Measurements from ENCODE around the gene PODXL2. TPM values are rescaled to one million over a fixed set of nuclear protein-coding genes. Genes with fewer than 3 reads are reported as not detected.
"Not testable (repeated sequence)": the region's sequence is repeated elsewhere in the genome, so short reads cannot be mapped to it uniquely, and the experiment has no call there.

The PODXL2 gene
- total RNA-seq, 1 donor from 2014 or later: 5.7 TPM

DNA sequence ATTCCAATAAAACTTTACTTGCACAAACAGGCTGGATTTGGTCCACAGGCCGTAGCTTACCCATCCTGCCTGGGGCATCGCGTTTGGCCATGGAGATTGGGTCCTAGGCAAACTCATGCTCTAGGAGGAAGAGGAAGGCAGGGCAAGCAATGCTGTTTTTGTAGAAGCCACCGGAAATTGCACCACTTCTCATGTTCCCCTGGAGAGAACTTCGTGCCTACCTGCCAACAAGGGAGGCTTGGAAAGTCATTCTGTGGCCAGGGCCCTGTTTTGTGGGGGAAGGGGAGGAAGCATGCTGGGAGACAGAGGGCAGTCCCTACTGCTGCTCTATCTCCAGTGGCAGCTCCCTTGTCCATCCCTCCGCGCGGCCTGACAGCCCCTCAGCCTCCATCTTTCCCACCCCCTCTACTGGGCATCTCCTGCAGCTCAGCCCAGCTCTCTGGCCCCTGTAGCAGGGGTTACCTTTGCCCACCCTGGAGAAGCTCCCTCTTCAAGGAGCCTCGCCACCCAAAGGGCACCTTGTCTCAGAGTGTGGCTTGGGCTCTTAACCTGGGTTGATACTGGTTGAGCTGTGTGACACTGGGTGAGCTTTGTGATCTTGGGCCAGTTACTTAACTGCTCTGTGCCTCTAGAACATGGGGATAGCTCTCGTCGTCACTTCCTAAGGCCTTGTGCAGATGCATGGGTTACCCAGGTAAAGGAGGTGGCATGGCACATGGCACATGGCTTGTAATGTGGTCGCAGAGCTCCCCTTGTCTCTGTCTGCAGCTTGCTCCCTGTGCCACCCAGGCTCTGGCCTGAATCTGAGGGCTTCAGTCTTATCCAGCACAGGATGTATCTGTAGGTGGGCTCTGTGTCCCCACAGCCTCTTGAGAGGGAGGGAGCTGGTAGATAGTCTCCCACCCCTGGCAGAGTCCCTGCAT, 49.9 kb downstream of the PODXL2 start:
- Mint-ChIP-seq H3K36me3 (ENCODE audit: unreplicated experiment) (peaks cover 22% of the 10 kb centered on the region), H3K27ac (ENCODE audit: unreplicated experiment) (no peak overlapping the region), H3K9me3 (ENCODE audit: unreplicated experiment) (no peaks in the 10 kb centered on the region), H3K27me3 (ENCODE audit: unreplicated experiment) (no peaks in the 10 kb centered on the region), H3K4me3 (ENCODE audit: unreplicated experiment) (no peak overlapping the region), H3K4me1 (ENCODE audit: unreplicated experiment) (peaks cover 32% of the 10 kb centered on the region)
- TF ChIP-seq, protein P1, sequence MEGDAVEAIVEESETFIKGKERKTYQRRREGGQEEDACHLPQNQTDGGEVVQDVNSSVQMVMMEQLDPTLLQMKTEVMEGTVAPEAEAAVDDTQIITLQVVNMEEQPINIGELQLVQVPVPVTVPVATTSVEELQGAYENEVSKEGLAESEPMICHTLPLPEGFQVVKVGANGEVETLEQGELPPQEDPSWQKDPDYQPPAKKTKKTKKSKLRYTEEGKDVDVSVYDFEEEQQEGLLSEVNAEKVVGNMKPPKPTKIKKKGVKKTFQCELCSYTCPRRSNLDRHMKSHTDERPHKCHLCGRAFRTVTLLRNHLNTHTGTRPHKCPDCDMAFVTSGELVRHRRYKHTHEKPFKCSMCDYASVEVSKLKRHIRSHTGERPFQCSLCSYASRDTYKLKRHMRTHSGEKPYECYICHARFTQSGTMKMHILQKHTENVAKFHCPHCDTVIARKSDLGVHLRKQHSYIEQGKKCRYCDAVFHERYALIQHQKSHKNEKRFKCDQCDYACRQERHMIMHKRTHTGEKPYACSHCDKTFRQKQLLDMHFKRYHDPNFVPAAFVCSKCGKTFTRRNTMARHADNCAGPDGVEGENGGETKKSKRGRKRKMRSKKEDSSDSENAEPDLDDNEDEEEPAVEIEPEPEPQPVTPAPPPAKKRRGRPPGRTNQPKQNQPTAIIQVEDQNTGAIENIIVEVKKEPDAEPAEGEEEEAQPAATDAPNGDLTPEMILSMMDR (IDR thresholded peaks at IDR 0.05): no peak
- peak; percentile 72 for DNase-seq (ENCODE audit: extremely low spot score, unreplicated experiment)

DNA sequence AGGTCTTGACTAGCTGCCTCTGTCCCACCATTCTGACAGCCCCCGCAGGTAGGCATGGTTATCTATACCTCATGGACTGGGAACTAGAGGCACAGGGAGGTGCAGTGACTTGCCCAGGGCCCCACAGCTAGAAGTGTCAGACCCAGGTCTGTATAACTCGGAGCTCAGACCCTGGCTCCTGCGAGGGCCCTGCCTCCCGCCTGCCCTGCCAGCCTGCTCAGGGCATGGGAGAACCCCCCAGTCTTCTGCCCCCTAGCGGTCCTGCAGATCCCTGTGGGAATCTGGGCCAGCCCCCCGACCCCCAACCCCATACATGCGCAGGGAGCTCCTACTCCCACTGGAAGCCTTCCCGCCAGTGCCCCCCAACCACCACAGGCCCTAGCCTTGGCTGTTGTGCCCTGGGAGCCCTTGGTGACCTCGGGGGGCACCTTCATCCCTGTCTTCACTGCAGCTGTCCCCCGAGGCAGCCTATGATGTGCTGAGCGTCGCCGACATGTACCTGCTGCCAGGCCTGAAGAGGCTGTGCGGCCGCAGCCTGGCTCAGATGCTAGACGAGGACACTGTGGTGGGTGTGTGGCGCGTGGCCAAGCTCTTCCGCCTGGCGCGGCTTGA, 50.7 kb downstream of the PODXL2 start:
- peaks cover 22% of the 10 kb centered on the region for H3K36me3 Mint-ChIP-seq (ENCODE audit: unreplicated experiment)
- H3K4me3 Mint-ChIP-seq (ENCODE audit: unreplicated experiment): no peak overlapping the region
- TF ChIP-seq, protein P1 (IDR thresholded peaks at IDR 0.05): peak; percentile 13
- H3K27me3 Mint-ChIP-seq (ENCODE audit: unreplicated experiment): no peaks in the 10 kb centered on the region
- no peaks in the 10 kb centered on the region for H3K9me3 Mint-ChIP-seq (ENCODE audit: unreplicated experiment)
- H3K4me1 Mint-ChIP-seq (ENCODE audit: unreplicated experiment): peaks cover 33% of the 10 kb centered on the region
- peak; percentile 74 for DNase-seq (ENCODE audit: extremely low spot score, unreplicated experiment)
- H3K27ac Mint-ChIP-seq (ENCODE audit: unreplicated experiment): no peak overlapping the region

DNA sequence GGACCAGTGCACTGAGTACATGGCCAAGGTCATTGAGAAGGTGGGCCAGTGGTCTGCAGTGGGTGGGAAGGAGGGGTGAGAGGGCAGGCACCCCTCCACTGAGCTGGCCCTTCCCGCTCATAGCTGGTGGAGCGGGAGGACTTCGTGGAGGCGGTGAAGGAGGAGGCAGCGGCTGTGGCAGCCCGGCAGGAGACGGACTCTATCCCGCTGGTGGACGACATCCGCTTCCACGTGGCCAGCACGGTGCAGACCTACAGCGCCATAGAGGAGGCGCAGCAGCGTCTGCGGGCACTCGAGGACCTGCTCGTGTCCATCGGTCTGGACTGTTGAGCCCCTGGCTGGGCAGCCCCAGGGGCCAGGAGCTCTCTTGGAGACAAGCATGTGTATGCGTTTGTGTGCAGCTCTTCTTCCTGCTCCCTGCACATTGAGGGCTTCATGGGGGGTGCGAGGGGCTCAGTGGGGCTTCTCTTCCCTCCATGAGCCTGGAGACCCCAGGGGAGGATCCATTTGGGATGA, 51.2 kb downstream of the PODXL2 start:
- no peak overlapping the region for H3K27ac Mint-ChIP-seq (ENCODE audit: unreplicated experiment)
- DNase-seq (ENCODE audit: extremely low spot score, unreplicated experiment): peak; percentile 80

DNA sequence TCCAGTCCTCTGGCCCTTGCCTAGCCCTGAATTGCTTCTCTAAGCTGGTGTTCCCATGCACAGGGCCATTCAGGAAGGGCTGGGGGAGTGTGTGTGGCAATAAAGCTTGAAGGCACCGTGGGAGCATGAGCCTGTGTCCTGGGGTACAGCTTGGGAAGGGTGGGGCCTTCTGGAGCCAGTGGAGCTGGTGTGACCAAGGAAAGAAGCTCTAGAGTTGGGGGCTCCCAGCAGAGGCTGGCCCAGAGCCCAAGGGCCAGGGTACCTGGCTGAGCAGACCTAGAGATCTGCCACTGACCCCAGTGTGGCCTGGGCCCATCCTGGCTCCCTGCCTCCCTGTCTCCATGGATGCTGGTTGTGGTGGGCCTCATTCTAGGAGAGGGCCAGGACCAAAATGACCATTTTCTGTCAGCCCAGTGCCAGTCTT, 51.8 kb downstream of the PODXL2 start:
- TF ChIP-seq, protein P1 (IDR thresholded peaks at IDR 0.05): no peak
- peak; percentile 72 for DNase-seq (ENCODE audit: extremely low spot score, unreplicated experiment)
- Mint-ChIP-seq H3K27ac (ENCODE audit: unreplicated experiment) (no peak overlapping the region), H3K4me3 (ENCODE audit: unreplicated experiment) (no peak overlapping the region), H3K27me3 (ENCODE audit: unreplicated experiment) (no peaks in the 10 kb centered on the region), H3K36me3 (ENCODE audit: unreplicated experiment) (peaks cover 19% of the 10 kb centered on the region), H3K9me3 (ENCODE audit: unreplicated experiment) (no peaks in the 10 kb centered on the region), H3K4me1 (ENCODE audit: unreplicated experiment) (peaks cover 24% of the 10 kb centered on the region)

More for the DNA sequence above, 51.2 kb downstream of the PODXL2 start:
- Mint-ChIP-seq H3K4me3 (ENCODE audit: unreplicated experiment) (no peak overlapping the region), H3K27me3 (ENCODE audit: unreplicated experiment) (no peaks in the 10 kb centered on the region), H3K4me1 (ENCODE audit: unreplicated experiment) (peaks cover 28% of the 10 kb centered on the region), H3K9me3 (ENCODE audit: unreplicated experiment) (no peaks in the 10 kb centered on the region), H3K36me3 (ENCODE audit: unreplicated experiment) (peaks cover 19% of the 10 kb centered on the region)
- TF ChIP-seq, protein P1 (IDR thresholded peaks at IDR 0.05): no peak

DNA sequence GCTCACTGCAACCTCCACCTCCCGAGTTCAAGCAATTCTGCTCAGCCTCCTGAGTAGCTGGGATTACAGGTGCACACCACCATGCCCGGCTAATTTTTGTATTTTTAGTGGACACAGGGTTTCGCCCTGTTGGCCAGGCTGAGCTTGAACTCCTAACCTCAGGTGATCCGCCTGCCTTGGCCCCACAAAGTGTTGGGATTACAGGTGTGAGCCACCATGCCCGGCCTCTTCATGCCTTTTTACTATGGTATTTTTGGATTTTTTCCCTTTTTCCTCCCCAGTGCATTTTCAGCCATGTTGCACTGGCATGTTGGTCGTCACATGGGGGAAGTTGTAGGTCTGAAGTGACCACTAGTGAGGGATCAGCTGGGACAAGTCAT, 53.2 kb downstream of the PODXL2 start:
- not testable (repeated sequence) for H3K27ac Mint-ChIP-seq (ENCODE audit: unreplicated experiment); H3K9me3 Mint-ChIP-seq (ENCODE audit: unreplicated experiment); H3K27me3 Mint-ChIP-seq (ENCODE audit: unreplicated experiment); H3K4me3 Mint-ChIP-seq (ENCODE audit: unreplicated experiment)
- peaks cover 12% of the 10 kb centered on the region for H3K36me3 Mint-ChIP-seq (ENCODE audit: unreplicated experiment)
- peak; percentile 38 for DNase-seq (ENCODE audit: extremely low spot score, unreplicated experiment)
- H3K4me1 Mint-ChIP-seq (ENCODE audit: unreplicated experiment): peaks cover 20% of the 10 kb centered on the region
